Suprapubic skin (tissue), 4 donors: ENCODE results near the gene HENMT1.

Experiments used
- EP300 ChIP-seq: sonication (generic); formaldehyde crosslinking; IDR thresholded peaks from one replicate; pipeline ENCODE4 v1.6.1; 2017; ENCODE audit warnings: antibody characterized with exemption
- POLR2A ChIP-seq, 2 donors: fragments of 450-650 bp; IDR thresholded peaks; one replicate each; pipeline ENCODE4 v1.6.1; 2017; ENCODE audit warnings: antibody characterized with exemption in 2 of 2, mild to moderate bottlenecking in 2 of 2, moderate library complexity in 2 of 2
- POLR2AphosphoS5 ChIP-seq, 3 donors: sonication (generic); formaldehyde crosslinking; IDR thresholded peaks; one replicate each; pipeline ENCODE4 v1.6.1; 2017; ENCODE audit warnings: antibody characterized with exemption in 3 of 3
- TF ChIP-seq, protein P1 (sequence below), 2 donors: fragments of 200-600 bp in 1 of 2; fragments of 450-650 bp in 1 of 2; sonication (generic) in 1 of 2; IDR thresholded peaks; one replicate each; pipeline ENCODE4 v1.5.1; 2016 to 2019; ENCODE audit warnings: antibody characterized with exemption in 2 of 2, mild to moderate bottlenecking in 1 of 2, moderate library complexity in 1 of 2

DNA sequence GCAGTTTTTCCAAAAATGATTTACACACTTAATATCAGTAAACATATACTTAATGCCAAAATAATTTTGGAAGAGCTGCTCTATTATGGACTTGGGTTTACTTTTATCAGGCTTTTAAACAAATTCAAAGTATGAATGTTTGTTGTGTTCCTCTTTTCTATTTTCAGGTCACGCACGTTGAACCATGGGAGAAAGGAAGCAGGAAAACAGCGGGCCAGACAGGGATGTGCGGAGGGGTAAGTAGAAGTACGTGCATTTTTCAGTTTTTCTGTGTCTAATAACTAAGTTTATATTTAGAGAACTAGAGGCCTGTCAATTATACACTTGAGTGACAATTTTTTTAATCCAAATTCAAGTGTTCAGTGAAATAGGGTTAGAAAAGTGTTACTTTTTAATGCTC is 34.6 kb upstream of the HENMT1 start:
- TF ChIP-seq POLR2A (IDR thresholded peaks at IDR 0.05) = no peak
- TF ChIP-seq POLR2AphosphoS5 (IDR thresholded peaks at IDR 0.05) = no peak
- TF ChIP-seq, protein P1, sequence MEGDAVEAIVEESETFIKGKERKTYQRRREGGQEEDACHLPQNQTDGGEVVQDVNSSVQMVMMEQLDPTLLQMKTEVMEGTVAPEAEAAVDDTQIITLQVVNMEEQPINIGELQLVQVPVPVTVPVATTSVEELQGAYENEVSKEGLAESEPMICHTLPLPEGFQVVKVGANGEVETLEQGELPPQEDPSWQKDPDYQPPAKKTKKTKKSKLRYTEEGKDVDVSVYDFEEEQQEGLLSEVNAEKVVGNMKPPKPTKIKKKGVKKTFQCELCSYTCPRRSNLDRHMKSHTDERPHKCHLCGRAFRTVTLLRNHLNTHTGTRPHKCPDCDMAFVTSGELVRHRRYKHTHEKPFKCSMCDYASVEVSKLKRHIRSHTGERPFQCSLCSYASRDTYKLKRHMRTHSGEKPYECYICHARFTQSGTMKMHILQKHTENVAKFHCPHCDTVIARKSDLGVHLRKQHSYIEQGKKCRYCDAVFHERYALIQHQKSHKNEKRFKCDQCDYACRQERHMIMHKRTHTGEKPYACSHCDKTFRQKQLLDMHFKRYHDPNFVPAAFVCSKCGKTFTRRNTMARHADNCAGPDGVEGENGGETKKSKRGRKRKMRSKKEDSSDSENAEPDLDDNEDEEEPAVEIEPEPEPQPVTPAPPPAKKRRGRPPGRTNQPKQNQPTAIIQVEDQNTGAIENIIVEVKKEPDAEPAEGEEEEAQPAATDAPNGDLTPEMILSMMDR (IDR thresholded peaks at IDR 0.05) = no peak
- no peak for TF ChIP-seq EP300
